Keratinocyte (primary cell): ENCODE data around the gene CFAP46. TPM values are rescaled to one million over a fixed set of nuclear protein-coding genes. Genes with fewer than 3 reads are reported as not detected.

Experiments
- DNase-seq: peaks from one replicate; pipeline ENCODE4 v3.0.0-alpha.2; 2011; ENCODE audit warnings: low read depth, missing footprints, low spot score
- FAIRE-seq: peaks from 2 replicates; lab custom pipeline; 2011; peaks lifted over from hg19 to GRCh38; lab: Jason Lieb, UNC
- H2AFZ ChIP-seq: 2 replicates; pipeline ENCODE4 v1.6.0; 2012; ENCODE audit warnings: low read length, control low read depth, inconsistent platforms; ENCODE audit not compliant: control insufficient read depth
- H3K27ac ChIP-seq: 2 replicates; pipeline ENCODE4 v1.5.1; 2011; ENCODE audit warnings: low read length; ENCODE audit not compliant: control insufficient read depth, insufficient read depth
- H3K27me3 ChIP-seq: 3 replicates; pipeline ENCODE4 v1.6.0; 2011; ENCODE audit warnings: low read length; ENCODE audit not compliant: control insufficient read depth, insufficient read depth; ENCODE audit errors: extremely low read depth
- H3K36me3 ChIP-seq, 2 experiments: 2 replicates in 1 of 2; 3 replicates in 1 of 2; pipeline ENCODE4 v1.5.1; 2011; ENCODE audit warnings: low read length in 2 of 2, mild to moderate bottlenecking in 1 of 2; ENCODE audit not compliant: control insufficient read depth in 2 of 2, insufficient read depth in 2 of 2; ENCODE audit errors: extremely low read depth in 1 of 2
- H3K4me1 ChIP-seq: 3 replicates; pipeline ENCODE4 v1.5.1; 2011; ENCODE audit warnings: low read length; ENCODE audit not compliant: control insufficient read depth, insufficient read depth; ENCODE audit errors: extremely low read depth
- H3K4me2 ChIP-seq: 3 replicates; pipeline ENCODE4 v1.6.0; 2011; ENCODE audit warnings: low read depth, low read length; ENCODE audit not compliant: control insufficient read depth, insufficient read depth; ENCODE audit errors: extremely low read depth
- H3K4me3 ChIP-seq, 3 experiments: fragments of 200-600 bp in 1 of 3; sonication (generic) in 1 of 3; 2 replicates in 2 of 3; 3 replicates in 1 of 3; pipeline ENCODE4 v1.5.1; 2011 to 2016; ENCODE audit warnings: low read length in 3 of 3, mild to moderate bottlenecking in 3 of 3, control low read depth in 2 of 3, inconsistent platforms in 1 of 3, low read depth in 1 of 3, mixed read lengths in 1 of 3, mixed run types in 1 of 3, moderate library complexity in 1 of 3; ENCODE audit not compliant: control insufficient read depth in 2 of 3, insufficient read depth in 2 of 3; ENCODE audit errors: extremely low read depth in 1 of 3
- H3K79me2 ChIP-seq: 2 replicates; pipeline ENCODE4 v1.6.0; 2012; ENCODE audit warnings: low read length; ENCODE audit not compliant: control insufficient read depth, insufficient read depth
- H3K9ac ChIP-seq: 3 replicates; pipeline ENCODE4 v1.6.0; 2011; ENCODE audit warnings: low read length; ENCODE audit not compliant: control insufficient read depth, insufficient read depth; ENCODE audit errors: extremely low read depth
- H3K9me1 ChIP-seq: 3 replicates; pipeline ENCODE4 v1.6.0; 2011; ENCODE audit warnings: low read length; ENCODE audit not compliant: control insufficient read depth, insufficient read depth; ENCODE audit errors: extremely low read depth
- H3K9me3 ChIP-seq: 2 replicates; pipeline ENCODE4 v1.5.1; 2012; ENCODE audit warnings: low read depth, low read length; ENCODE audit not compliant: control insufficient read depth
- H4K20me1 ChIP-seq: 3 replicates; pipeline ENCODE4 v1.6.0; 2011; ENCODE audit warnings: low read length; ENCODE audit not compliant: control insufficient read depth, insufficient read depth; ENCODE audit errors: extremely low read depth
- EZH2 ChIP-seq: IDR thresholded peaks from one replicate; pipeline ENCODE4 v1.6.1; 2012; ENCODE audit warnings: inconsistent platforms, mild to moderate bottlenecking, low read length, moderate library complexity
- dilution Hi-C: fragments of 300-500 bp; cut with MboI; formaldehyde crosslinking; loops from one replicate; pipeline ENCODE4 v1.7.0; 2020; ENCODE audit warnings: low sequenced_read_pairs; ENCODE audit not compliant: extremely low pct_ligation_motif_present
- polyA minus RNA-seq, 3 experiments: library from RNA; depleted of rRNA, polyadenylated mRNA; stranded (reverse); fragments of >200 nt; gene quantifications; 1 replicate in 1 of 3; 2 replicates in 1 of 3; 3 replicates in 1 of 3; pipeline ENCODE4 v1.2.3, GENCODE V29; 2011
- polyA plus RNA-seq, 5 experiments: library from polyadenylated mRNA; depleted of rRNA in 3 of 5; stranded (reverse) in 3 of 5; stranded (forward) in 1 of 5; unstranded in 1 of 5; fragments of >200 nt; gene quantifications; 1 replicate in 1 of 5; 2 replicates in 3 of 5; 3 replicates in 1 of 5; pipeline versions ENCODE4 v1.2.1 to v1.2.3, GENCODE V29; 2011 to 2012; ENCODE audit warnings: missing spikeins in 2 of 5, low read depth in 1 of 5, low replicate concordance in 1 of 5
- TF ChIP-seq, protein P1 (sequence below), 3 experiments: IDR thresholded peaks in 1 of 3; conservative IDR thresholded peaks in 1 of 3; optimal IDR thresholded peaks in 1 of 3; 2 replicates in 2 of 3; 3 replicates in 1 of 3; pipeline versions ENCODE3 to v1.5.1; 2011; ENCODE audit warnings: low read length in 3 of 3, mild to moderate bottlenecking in 3 of 3, moderate library complexity in 2 of 3, control low read depth in 1 of 3, inconsistent platforms in 1 of 3; ENCODE audit not compliant: insufficient read depth in 2 of 3; ENCODE audit errors: extremely low read depth in 1 of 3

CFAP46 gene
- 0.55 to 1.00 TPM (median 0.94 TPM) in 3 replicates for polyA plus RNA-seq
- 0.24 TPM for polyA plus RNA-seq (2011; ENCODE audit: low read depth)
- polyA plus RNA-seq (2011; cell fraction: cytosol; rRNA removed), result 0.78 and 0.83 TPM in 2 replicates
- 0.89 and 1.4 TPM in 2 replicates for polyA plus RNA-seq (2011; cell fraction: nucleus; rRNA removed)
- polyA plus RNA-seq (2012; ENCODE audit: low replicate concordance), result 0.16 and 1.0 TPM in 2 replicates
- polyA minus RNA-seq, result 0.54 TPM in 1 of 3 replicates, not detected in the others
- polyA minus RNA-seq (2011; cell fraction: cytosol; rRNA and poly(A)+ RNA removed), result not detected
- 0.63 and 0.70 TPM in 2 replicates for polyA minus RNA-seq (2011; cell fraction: nucleus; rRNA and poly(A)+ RNA removed)

DNA sequence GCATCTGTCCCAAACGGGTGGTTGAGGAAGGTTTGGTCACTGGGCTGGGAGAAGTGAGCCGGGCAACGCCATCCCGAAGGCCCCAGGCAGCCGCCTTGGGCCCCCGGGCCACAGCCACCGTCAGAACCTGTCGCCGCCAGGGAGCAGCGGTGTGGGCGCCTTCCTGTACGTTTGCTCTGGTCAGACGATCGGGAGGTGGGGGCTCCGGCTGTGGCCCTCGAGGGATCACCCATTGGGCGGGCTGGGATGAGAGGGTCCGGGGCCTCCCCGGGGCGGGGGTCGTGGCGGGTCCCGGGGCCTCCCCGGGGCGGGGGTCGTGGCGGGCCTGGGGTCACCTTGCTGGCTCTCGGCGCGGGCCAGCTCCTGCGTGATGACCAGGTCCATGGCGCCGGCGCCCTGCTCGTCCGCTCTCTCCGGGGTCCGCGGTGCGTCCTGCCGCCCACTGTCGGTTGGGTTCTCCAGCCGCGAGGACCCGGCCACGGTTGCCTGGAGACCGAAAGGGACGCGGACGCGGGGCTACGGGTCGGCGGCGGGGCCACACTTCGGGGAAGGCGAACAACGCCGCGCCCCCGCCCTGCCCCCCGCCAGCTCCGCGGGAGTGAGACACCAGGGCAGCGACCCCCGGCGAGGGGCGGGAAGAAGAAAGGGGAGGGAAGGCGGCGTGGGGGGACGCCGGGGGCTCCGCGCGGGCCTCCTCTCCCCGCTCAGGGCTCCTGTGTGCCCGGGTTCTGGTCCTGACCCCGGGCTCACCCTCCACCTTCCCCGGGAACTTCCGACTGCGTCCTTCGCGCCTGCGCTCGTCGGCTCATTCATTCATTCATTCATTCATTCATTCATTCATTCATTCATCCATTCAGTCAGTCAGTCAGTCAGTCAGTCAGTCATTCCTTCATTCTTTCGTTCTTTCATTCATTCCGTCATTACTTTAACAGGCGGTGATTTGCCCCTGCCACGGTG, at the start of gene CFAP46:
Gene CFAP46 (minus strand): TSS at position 470 of the 957 bp plus-strand sequence. CDS start 86 bp downstream, at position 384.
- no peak for FAIRE-seq
- H3K9me3 ChIP-seq, result no peaks in the 10 kb centered on the region
- H3K9me1 ChIP-seq, result no peaks in the 10 kb centered on the region
- no peaks in the 10 kb centered on the region for H4K20me1 ChIP-seq
- H3K79me2 ChIP-seq, result no peaks in the 10 kb centered on the region
- H2AFZ ChIP-seq, result peak within 1 kb of the TSS; percentile 44
- no peaks in the 10 kb centered on the region for H3K4me1 ChIP-seq
- no peak within 1 kb of the TSS for H3K9ac ChIP-seq
- H3K4me2 ChIP-seq, result peak within 1 kb of the TSS; percentile 76
- TF ChIP-seq, protein P1, sequence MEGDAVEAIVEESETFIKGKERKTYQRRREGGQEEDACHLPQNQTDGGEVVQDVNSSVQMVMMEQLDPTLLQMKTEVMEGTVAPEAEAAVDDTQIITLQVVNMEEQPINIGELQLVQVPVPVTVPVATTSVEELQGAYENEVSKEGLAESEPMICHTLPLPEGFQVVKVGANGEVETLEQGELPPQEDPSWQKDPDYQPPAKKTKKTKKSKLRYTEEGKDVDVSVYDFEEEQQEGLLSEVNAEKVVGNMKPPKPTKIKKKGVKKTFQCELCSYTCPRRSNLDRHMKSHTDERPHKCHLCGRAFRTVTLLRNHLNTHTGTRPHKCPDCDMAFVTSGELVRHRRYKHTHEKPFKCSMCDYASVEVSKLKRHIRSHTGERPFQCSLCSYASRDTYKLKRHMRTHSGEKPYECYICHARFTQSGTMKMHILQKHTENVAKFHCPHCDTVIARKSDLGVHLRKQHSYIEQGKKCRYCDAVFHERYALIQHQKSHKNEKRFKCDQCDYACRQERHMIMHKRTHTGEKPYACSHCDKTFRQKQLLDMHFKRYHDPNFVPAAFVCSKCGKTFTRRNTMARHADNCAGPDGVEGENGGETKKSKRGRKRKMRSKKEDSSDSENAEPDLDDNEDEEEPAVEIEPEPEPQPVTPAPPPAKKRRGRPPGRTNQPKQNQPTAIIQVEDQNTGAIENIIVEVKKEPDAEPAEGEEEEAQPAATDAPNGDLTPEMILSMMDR (optimal IDR thresholded peaks at IDR 0.05 in 1 of 3, IDR thresholded peaks at IDR 0.05 in 1 of 3, conservative IDR thresholded peaks at IDR 0.05 in 1 of 3; ENCODE audit: extremely low read depth in 1 of 3, insufficient read depth in 2 of 3, low read length in 3 of 3), result no peak
- peak; percentile 72 for TF ChIP-seq EZH2
- no peak within 1 kb of the TSS for H3K27ac ChIP-seq
- peak within 1 kb of the TSS; percentile 49 to 70 (median 51) for H3K4me3 ChIP-seq
- H3K36me3 ChIP-seq, result no peaks in the 10 kb centered on the region
- peaks cover 3% of the 10 kb centered on the region for H3K27me3 ChIP-seq
- no peak for DNase-seq
- dilution Hi-C loops, result no loop called here

DNA sequence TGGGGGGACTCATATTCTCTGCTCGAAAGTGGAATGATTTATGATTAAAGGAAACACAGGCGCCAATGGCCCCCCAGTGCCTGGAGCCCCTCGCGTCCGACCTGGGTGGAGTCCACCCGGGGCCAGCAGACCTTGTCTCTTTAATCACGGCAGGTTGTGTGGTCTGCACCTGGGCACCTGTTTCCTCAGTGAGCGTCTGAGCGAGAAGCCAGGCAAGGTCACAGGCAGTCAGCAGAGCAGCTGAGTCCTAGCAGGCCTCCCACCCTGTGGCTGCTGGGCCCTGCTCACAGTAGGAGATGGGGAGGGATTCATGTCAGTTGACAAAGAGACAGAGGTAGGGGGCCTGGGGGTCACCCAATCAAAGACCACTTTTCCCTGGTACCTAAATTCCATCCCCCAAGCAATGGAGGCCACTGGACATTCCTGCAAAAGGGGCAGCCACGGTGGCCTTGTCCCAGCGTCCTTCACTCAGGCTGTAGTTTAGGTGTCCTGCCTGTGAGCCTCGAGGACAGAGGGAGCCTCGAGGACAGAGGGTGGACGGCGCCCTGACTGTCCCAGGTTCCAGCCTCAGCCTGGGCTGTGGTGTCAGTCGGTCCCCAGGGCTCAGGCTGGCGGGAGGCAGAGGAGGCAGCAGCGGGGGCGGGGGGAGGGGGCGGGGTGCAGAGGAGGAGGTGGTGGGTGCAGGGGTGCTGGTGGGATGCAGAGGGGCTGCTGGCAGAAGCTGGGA, 49.5 kb upstream of the CFAP46 start:
- Histone ChIP-seq H3K36me3 (no peaks in the 10 kb centered on the region), H3K27ac (no peak overlapping the region), H3K4me3 (no peak overlapping the region), H3K4me2 (no peak overlapping the region), H4K20me1 (no peaks in the 10 kb centered on the region), H2AFZ (no peak overlapping the region), H3K27me3 (peaks cover 18% of the 10 kb centered on the region), H3K9ac (no peak overlapping the region), H3K79me2 (no peaks in the 10 kb centered on the region), H3K9me3 (no peaks in the 10 kb centered on the region), H3K9me1 (no peaks in the 10 kb centered on the region), H3K4me1 (no peaks in the 10 kb centered on the region)
- DNase-seq (no peak), FAIRE-seq (no peak)
- dilution Hi-C loops, result loop anchor here (10.0 kb wide), 1 partner anchor 53 kb away; no protein-coding TSS in a partner anchor
- TF ChIP-seq EZH2, result no peak
- TF ChIP-seq, protein P1 (optimal IDR thresholded peaks at IDR 0.05 in 1 of 3, IDR thresholded peaks at IDR 0.05 in 1 of 3, conservative IDR thresholded peaks at IDR 0.05 in 1 of 3; ENCODE audit: extremely low read depth in 1 of 3, insufficient read depth in 2 of 3, low read length in 3 of 3), result no peak
